Measurements from ENCODE around the gene FGF22. TPM values are rescaled to one million over a fixed set of nuclear protein-coding genes. Genes with fewer than 3 reads are reported as not detected.

The FGF22 gene
- total RNA-seq, 1 experiment from 2014 or later: not detected

DNA sequence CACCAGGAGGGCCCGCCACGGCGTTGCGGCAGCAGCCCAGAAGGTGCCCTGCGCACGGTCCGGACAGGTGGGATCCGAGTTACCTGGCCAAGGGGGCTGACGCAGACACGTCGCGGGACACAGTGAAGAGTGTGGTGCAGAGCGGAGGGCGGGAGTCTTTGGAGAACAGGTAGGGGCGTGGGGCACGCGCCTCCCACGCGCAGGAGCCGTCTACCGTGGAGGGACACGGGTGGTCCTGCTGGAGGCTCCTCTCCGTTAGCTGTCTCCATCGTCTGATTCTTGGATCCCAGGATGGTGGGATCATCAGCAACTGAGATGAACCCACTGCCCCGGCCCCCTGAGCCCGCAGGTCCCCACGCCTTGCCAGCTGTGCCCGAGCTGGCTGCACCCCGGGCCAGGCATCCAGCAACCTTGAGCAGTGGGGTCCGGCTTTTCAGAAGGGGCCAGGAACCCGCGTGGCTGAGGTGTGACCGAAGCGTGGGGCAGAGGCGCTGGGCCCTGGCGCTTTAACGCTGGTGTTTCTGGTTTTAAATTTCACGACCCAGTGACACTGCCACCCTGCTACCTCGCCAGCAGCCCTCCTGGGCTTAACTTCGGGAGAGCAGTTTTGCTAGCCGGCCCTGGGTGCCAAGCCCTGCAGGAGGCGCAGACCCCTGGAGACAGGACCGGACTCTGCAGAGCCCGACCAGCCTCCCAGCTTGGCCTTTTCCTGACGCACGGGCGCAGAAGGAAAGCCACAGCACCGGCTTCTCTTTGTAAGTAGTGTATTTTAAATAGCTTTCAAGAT is 7.3 kb downstream of the FGF22 start:
- no peaks in the 10 kb centered on the region for H3K36me3 ChIP-seq
- no peak for DNase-seq
- H3K9me3 ChIP-seq: no peaks in the 10 kb centered on the region
- no peaks in the 10 kb centered on the region for H3K27me3 ChIP-seq
- H3K4me3 ChIP-seq: no peak overlapping the region

DNA sequence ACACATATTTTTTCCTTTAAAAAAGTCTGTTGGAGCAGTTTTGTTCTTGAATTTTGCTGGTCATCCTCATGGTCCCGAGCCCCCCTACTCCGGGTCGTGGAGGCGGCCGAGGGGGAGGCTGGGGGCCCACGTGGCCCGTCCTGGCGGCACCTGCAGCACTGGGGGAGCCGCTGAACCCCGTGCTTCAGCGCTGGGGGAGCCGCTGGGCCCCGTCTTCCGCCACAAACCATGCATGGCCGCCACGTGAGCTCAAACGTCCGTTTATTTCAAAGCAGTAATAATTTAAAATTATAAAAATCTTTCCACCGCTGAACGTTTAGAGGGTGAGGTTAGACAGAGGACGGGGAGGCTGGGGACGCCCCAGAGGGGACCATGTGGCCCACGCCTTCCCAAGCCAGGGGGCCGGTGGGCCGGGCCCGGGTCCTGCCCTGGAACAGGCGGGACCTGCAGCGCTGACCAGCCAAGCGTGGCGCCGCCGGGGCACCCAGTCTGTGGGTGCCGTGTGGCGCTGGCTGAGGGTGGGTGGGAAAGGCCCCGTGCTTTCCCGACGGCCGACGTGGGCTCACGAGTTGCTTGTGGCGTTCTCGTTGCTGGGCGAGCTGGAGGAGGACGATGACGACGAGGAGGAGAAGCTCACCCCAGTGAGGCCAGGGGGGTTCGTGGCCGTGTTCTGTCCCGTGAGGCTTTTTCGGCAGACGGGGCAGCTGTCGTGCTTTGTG is 8.0 kb downstream of the FGF22 start:
- Histone ChIP-seq H3K36me3 (no peaks in the 10 kb centered on the region), H3K27me3 (no peaks in the 10 kb centered on the region), H3K9me3 (no peaks in the 10 kb centered on the region), H3K4me3 (no peak overlapping the region)
- no peak for DNase-seq

DNA sequence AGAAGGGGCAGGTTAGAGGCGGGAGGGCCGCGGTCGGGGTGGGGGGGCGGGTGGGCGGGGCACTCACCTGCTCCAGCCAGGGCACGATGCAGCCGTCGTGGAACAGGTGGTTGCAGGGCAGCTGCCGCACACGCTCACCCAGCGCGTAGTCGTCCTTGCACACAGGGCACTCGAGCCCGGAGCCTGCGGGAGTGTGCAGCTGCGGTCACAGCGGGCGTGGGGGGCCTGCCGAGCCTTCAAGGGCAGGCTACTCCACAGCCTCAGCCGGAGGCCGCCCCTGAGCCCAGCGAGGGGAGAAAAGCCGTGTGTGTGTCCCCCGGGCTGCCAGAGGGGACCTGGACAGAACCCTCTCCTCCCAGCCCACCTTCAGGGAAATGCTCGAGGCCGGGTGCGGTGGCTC is 8.6 kb downstream of the FGF22 start:
- DNase-seq: no peak
- Histone ChIP-seq H3K27me3 (no peaks in the 10 kb centered on the region), H3K36me3 (no peaks in the 10 kb centered on the region), H3K9me3 (no peaks in the 10 kb centered on the region), H3K4me3 (no peak overlapping the region)

GRCh38 chr19:648904-649801 is 9.5 kb downstream of the FGF22 start:
- no peak overlapping the region for H3K4me3 ChIP-seq
- H3K36me3 ChIP-seq: peaks cover 3% of the 10 kb centered on the region; the same call in 1 of the 2 replicates
- H3K9me3 ChIP-seq: no peaks in the 10 kb centered on the region
- no peaks in the 10 kb centered on the region for H3K27me3 ChIP-seq
- no peak for DNase-seq

DNA sequence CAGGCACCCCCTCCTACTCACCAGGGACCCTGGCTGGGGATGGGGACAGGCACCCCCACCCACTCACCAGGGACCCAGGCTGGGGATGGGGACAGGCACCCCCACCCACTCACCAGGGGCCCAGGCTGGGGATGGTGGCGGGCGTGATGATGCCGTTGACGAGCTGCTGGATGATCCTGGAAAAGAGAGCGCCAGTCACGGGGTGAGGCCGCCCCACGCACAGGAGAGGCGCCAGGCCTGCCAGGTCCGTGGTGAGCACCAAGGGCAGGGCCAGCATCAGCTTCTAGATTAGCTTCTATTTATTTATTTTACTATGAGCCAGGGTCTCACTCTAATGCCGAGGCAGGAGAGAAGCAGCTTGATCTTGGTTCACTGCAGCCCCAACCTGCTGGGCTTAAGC is 10.4 kb downstream of the FGF22 start:
- Histone ChIP-seq H3K27me3 (no peaks in the 10 kb centered on the region), H3K9me3 (no peaks in the 10 kb centered on the region), H3K4me3 (no peak overlapping the region), H3K36me3 (peaks cover 3% of the 10 kb centered on the region)
- DNase-seq: no peak

DNA sequence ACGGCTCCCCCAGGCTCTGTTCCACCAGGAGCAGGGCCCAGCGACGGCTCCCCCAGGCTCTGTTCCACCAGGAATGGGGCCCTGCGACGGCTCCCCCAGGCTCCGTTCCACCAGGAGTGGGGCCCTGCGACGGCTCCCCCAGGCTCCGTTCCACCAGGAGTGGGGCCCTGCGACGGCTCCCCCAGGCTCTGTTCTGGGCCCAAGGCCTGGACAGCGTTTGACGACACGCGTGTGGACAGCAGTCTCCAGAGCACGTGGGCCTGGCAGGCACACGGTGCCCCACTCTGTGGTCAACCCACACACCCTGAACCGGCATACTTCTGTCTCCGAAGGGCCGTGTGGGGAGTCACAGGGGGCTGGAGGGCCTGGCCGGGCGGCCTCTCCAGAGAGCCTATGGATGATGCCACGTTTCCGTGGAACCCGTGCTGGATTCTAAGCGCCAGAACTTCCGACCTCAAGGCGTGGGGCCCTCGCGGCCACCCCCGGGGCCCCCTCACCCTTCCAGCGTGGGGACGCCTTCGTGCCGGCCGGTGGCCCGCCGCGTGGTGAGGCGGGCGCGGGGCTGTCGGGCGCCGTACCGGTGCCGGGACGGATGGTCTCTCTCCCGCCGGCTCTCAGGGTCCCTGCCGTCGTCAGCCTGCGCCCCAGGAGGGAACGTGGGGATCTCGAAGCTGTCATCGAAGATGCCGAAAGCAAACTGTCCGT is 11.6 kb downstream of the FGF22 start:
- H3K27me3 ChIP-seq: no peaks in the 10 kb centered on the region
- H3K36me3 ChIP-seq: peaks cover 3% of the 10 kb centered on the region
- DNase-seq: no peak
- H3K4me3 ChIP-seq: no peak overlapping the region
- H3K9me3 ChIP-seq: no peaks in the 10 kb centered on the region

GRCh38 chr19:651991-652390 is 12.3 kb downstream of the FGF22 start:
- Histone ChIP-seq H3K9me3 (no peaks in the 10 kb centered on the region), H3K36me3 (peaks cover 3% of the 10 kb centered on the region), H3K27me3 (no peaks in the 10 kb centered on the region), H3K4me3 (no peak overlapping the region)
- DNase-seq: no peak

- Histone ChIP-seq H3K27me3 (no peaks in the 10 kb centered on the region), H3K36me3 (peaks cover 3% of the 10 kb centered on the region), H3K4me3 (no peak overlapping the region), H3K9me3 (no peaks in the 10 kb centered on the region)
- no peak for DNase-seq
Measured at GRCh38 chr19:652467-653389, 13.0 kb downstream of the FGF22 start.

GRCh38 chr19:653425-653824 is 13.7 kb downstream of the FGF22 start:
- H3K4me3 ChIP-seq: no peak overlapping the region
- DNase-seq: no peak
- H3K36me3 ChIP-seq: peaks cover 3% of the 10 kb centered on the region
- H3K27me3 ChIP-seq: no peaks in the 10 kb centered on the region
- H3K9me3 ChIP-seq: no peaks in the 10 kb centered on the region

- no peak for DNase-seq
- H3K9me3 ChIP-seq: no peaks in the 10 kb centered on the region
- H3K36me3 ChIP-seq: peaks cover 3% of the 10 kb centered on the region
- H3K4me3 ChIP-seq: no peak overlapping the region
- H3K27me3 ChIP-seq: no peaks in the 10 kb centered on the region
Measured at GRCh38 chr19:655691-656090, 16.0 kb downstream of the FGF22 start.

- H3K9me3 ChIP-seq: no peaks in the 10 kb centered on the region
- peaks cover 3% of the 10 kb centered on the region for H3K36me3 ChIP-seq
- no peak overlapping the region for H3K4me3 ChIP-seq
- no peaks in the 10 kb centered on the region for H3K27me3 ChIP-seq
- DNase-seq: no peak
Measured at GRCh38 chr19:656751-657559, 17.3 kb downstream of the FGF22 start.

- Histone ChIP-seq H3K36me3 (peaks cover 3% of the 10 kb centered on the region), H3K9me3 (no peaks in the 10 kb centered on the region)
- no peak for DNase-seq
Measured at GRCh38 chr19:657611-658010, 17.9 kb downstream of the FGF22 start.

GRCh38 chr19:658059-658839 is 18.6 kb downstream of the FGF22 start:
- Histone ChIP-seq H3K27me3 (no peaks in the 10 kb centered on the region), H3K9me3 (no peaks in the 10 kb centered on the region), H3K4me3 (no peak overlapping the region), H3K36me3 (peaks cover 3% of the 10 kb centered on the region)
- no peak for DNase-seq

More at GRCh38 chr19:657611-658010, 17.9 kb downstream of the FGF22 start:
- H3K4me3 ChIP-seq: no peak overlapping the region
- no peaks in the 10 kb centered on the region for H3K27me3 ChIP-seq
